GM12878 (cell line): ENCODE data around the gene NPHS1. TPM values are rescaled to one million over a fixed set of nuclear protein-coding genes. Genes with fewer than 3 reads are reported as not detected.

Experiments used
- ATAC-seq: fragments of 200-7000 bp; cut with Tn5 transposase; 3 replicates; pipeline ENCODE4 v1.9.1; 2020; ENCODE audit warnings: mild to moderate bottlenecking, moderate library complexity
- BruUV-seq: library from RNA; stranded (reverse); fragments of 400-500 nt; replicated peaks from 2 replicates; lab custom pipeline; 2021; lab: Mats Ljungman, UMichigan
- CTCF ChIA-PET: fragments of 300-600 bp; sonication (Branson Sonifier 250); formaldehyde crosslinking; extraction: SDS; loops from one replicate; lab custom pipeline; 2021; ENCODE audit warnings: inconsistent platforms; lab: Yijun Ruan, JAX
- POLR2A ChIA-PET: fragments of 350-600 bp; formaldehyde crosslinking; extraction: SDS; loops from one replicate; lab custom pipeline; 2021; ENCODE audit warnings: inconsistent platforms; lab: Charles Lee
- RAD21 ChIA-PET: fragments of 300-600 bp; sonication (Branson Sonifier 250); formaldehyde crosslinking; loops from one replicate; lab custom pipeline; 2023; ENCODE audit warnings: antibody characterized with exemption; ENCODE audit not compliant: unreplicated experiment; lab: Charles Lee
- SMC1A ChIA-PET: fragments of 300-600 bp; sonication (Branson Sonifier 250); formaldehyde crosslinking; loops from one replicate; lab custom pipeline; 2023; ENCODE audit not compliant: unreplicated experiment, uncharacterized antibody; lab: Charles Lee
- DNase-seq: peaks from one replicate; pipeline ENCODE4 v3.0.0-alpha.2; 2011; ENCODE audit warnings: low read depth, low spot score
- FAIRE-seq: peaks from 3 replicates; lab custom pipeline; 2011; peaks lifted over from hg19 to GRCh38; lab: Jason Lieb, UNC
- H2AFZ ChIP-seq: 2 replicates; pipeline ENCODE4 v1.6.0; 2011; ENCODE audit warnings: low read depth, low read length, control low read depth; ENCODE audit not compliant: control insufficient read depth
- H3K27ac ChIP-seq: 2 replicates; pipeline ENCODE4 v1.5.1; 2011; ENCODE audit warnings: control low read depth; ENCODE audit not compliant: control insufficient read depth, insufficient read depth
- H3K27me3 ChIP-seq, 2 experiments: replicated peaks in 1 of 2; 2 replicates each; pipeline versions ENCODE4 v1.6.0 to v1.6.1; 2011; ENCODE audit warnings: low read length in 1 of 2; ENCODE audit not compliant: control insufficient read depth in 2 of 2, insufficient read depth in 2 of 2
- H3K36me3 ChIP-seq, 2 experiments: 2 replicates each; pipeline ENCODE4 v1.5.1; 2011; ENCODE audit warnings: low read length in 1 of 2; ENCODE audit not compliant: control insufficient read depth in 2 of 2, insufficient read depth in 2 of 2
- H3K4me1 ChIP-seq: 2 replicates; pipeline ENCODE4 v1.6.1; 2011; ENCODE audit warnings: mild to moderate bottlenecking, low read length, moderate library complexity, mixed read lengths; ENCODE audit not compliant: control insufficient read depth, insufficient read depth
- H3K4me2 ChIP-seq: 2 replicates; pipeline ENCODE4 v1.6.0; 2011; ENCODE audit warnings: control low read depth; ENCODE audit not compliant: control insufficient read depth, insufficient read depth
- H3K4me3 ChIP-seq: fragments of 200-600 bp; sonication (generic); 2 replicates; pipeline ENCODE4 v1.5.1; 2016
- H3K79me2 ChIP-seq: 2 replicates; pipeline ENCODE4 v1.6.0; 2011; ENCODE audit warnings: low read length; ENCODE audit not compliant: control insufficient read depth, insufficient read depth
- H3K9ac ChIP-seq: 2 replicates; pipeline ENCODE4 v1.8.0; 2011; ENCODE audit warnings: low read length, control low read depth, mixed read lengths; ENCODE audit not compliant: control insufficient read depth, insufficient read depth
- H3K9me3 ChIP-seq: replicated peaks from 3 replicates; pipeline ENCODE4 v1.5.1; 2011; ENCODE audit warnings: mild to moderate bottlenecking, low read length; ENCODE audit not compliant: control insufficient read depth, insufficient read depth
- H4K20me1 ChIP-seq: 2 replicates; pipeline ENCODE4 v1.6.0; 2011; ENCODE audit not compliant: control insufficient read depth, insufficient read depth
- E4F1 ChIP-seq: fragments of 450-650 bp; IDR thresholded peaks from 2 replicates; pipeline ENCODE4 v1.6.1; 2018; ENCODE audit warnings: borderline replicate concordance, mild to moderate bottlenecking; ENCODE audit not compliant: partially characterized antibody
- EED ChIP-seq: sonication (generic); IDR thresholded peaks from 2 replicates; pipeline ENCODE4 v1.6.1; 2016; ENCODE audit warnings: antibody characterized with exemption, low read depth
- FOXK2 ChIP-seq: fragments of 450-650 bp; IDR thresholded peaks from 2 replicates; pipeline ENCODE4 v1.6.1; 2017; ENCODE audit warnings: mild to moderate bottlenecking, moderate library complexity
- GABPA ChIP-seq: IDR thresholded peaks from 2 replicates; pipeline ENCODE4 v1.6.1; 2014; ENCODE audit warnings: antibody characterized with exemption, low read depth, mild to moderate bottlenecking, inconsistent platforms
- RBBP5 ChIP-seq: fragments of 200-600 bp; sonication (generic); conservative IDR thresholded peaks from 2 replicates; pipeline ENCODE4 v1.6.1; 2016
- RFX5 ChIP-seq: IDR thresholded peaks from 2 replicates; pipeline ENCODE4 v1.6.1; 2011; ENCODE audit warnings: low read depth, low read length, improper control_type of control experiment
- SKIL ChIP-seq: fragments of 450-650 bp; IDR thresholded peaks from 2 replicates; pipeline ENCODE4 v1.6.1; 2017; ENCODE audit warnings: mild to moderate bottlenecking, low read depth, inconsistent platforms; ENCODE audit not compliant: poor library complexity, severe bottlenecking
- SMAD5 ChIP-seq: IDR thresholded peaks from 2 replicates; pipeline ENCODE4 v1.6.1; 2016; ENCODE audit warnings: antibody characterized with exemption, low read depth
- ZNF217 ChIP-seq: fragments of 450-650 bp; IDR thresholded peaks from 2 replicates; pipeline ENCODE4 v1.6.1; 2017; ENCODE audit warnings: antibody characterized with exemption, mild to moderate bottlenecking
- ZNF687 ChIP-seq: fragments of 450-650 bp; IDR thresholded peaks from 2 replicates; pipeline ENCODE4 v1.6.1; 2017; ENCODE audit warnings: mild to moderate bottlenecking, moderate library complexity
- WGBS: methylation state at CpG from one replicate; pipeline ENCODE4 v1.1.6; 2016; ENCODE audit warnings: low lambda C conversion rate; ENCODE audit not compliant: insufficient replicate concordance, insufficient coverage; ENCODE audit errors: missing lambda C conversion rate; 5-methylcytosine and 5-hydroxymethylcytosine counted together
- in situ Hi-C: fragments of 300-500 bp; cut with MboI; formaldehyde crosslinking; loops from 9 replicates; pipeline ENCODE4 v1.14.3; 2018; ENCODE audit warnings: mixed read lengths
- intact Hi-C: fragments of 100-400 bp; cut with micrococcal nuclease; formaldehyde crosslinking; loops from one replicate; pipeline ENCODE4 v1.14.2; 2022; ENCODE audit not compliant: unreplicated experiment
- polyA plus RNA-seq, 11 experiments: library from polyadenylated mRNA; depleted of rRNA in 4 of 11; unstranded in 6 of 11; stranded (reverse) in 5 of 11; fragments of >200 nt; fragmentation: Nextera tagmentation in 4 of 11; fragmentation: Illumina TruSeq in 1 of 11; extraction: Ambion mirVana in 4 of 11; extraction: Trizol in 1 of 11; gene quantifications; 1 replicate in 1 of 11; 2 replicates in 10 of 11; pipeline versions ENCODE4 v1.2.1 to v1.2.3, GENCODE V29; 2011 to 2016; ENCODE audit warnings: inconsistent platforms in 2 of 11, missing spikeins in 2 of 11, low read depth in 1 of 11
- total RNA-seq, 4 experiments: library from RNA; depleted of rRNA in 3 of 4; stranded (reverse); fragments of >200 nt in 3 of 4; fragmentation: Illumina TruSeq in 1 of 4; extraction: Trizol in 1 of 4; gene quantifications; 2 replicates each; pipeline versions ENCODE4 v1.2.1 to v1.2.3, GENCODE V29; 2013 to 2021

The NPHS1 gene
- total and polyA plus RNA-seq, 10 of the 15 experiments (the other 5 are each of a cell fraction or from before 2014, with no cell fraction given) = not detected

- TF ChIP-seq RBBP5 (no peak), EED (peak; percentile 57), E4F1 (no peak), ZNF217 (0 out of 2 replicates have a peak, but pooled peaks have one; percentile 28)
These were observed 47.4 kb upstream of the NPHS1 start (continued) for GRCh38 chr19:35899547-35900214.

- in situ Hi-C loops = no loop called here
- Histone ChIP-seq H3K27ac (peak overlapping the region; percentile 96), H3K4me2 (peak overlapping the region; percentile 52), H2AFZ (no peak overlapping the region), H3K27me3 (no peaks in the 10 kb centered on the region), H4K20me1 (no peaks in the 10 kb centered on the region), H3K9me3 (no peaks in the 10 kb centered on the region), H3K9ac (peak overlapping the region; percentile 78), H3K4me3 (peak overlapping the region; percentile 96), H3K36me3 (peaks cover 10 to 14% of the 10 kb centered on the region in 2 experiments; a peak in 3 of 4 replicates), H3K79me2 (peaks cover 36% of the 10 kb centered on the region), H3K4me1 (peaks cover 27% of the 10 kb centered on the region)
- FAIRE-seq = no peak
- no TSS peak for BruUV-seq
- intact Hi-C loops = no loop called here
- POLR2A ChIA-PET = interaction anchor here (0.6 kb wide), 1 partner anchor 32 kb away, joined by 3 read pairs; no protein-coding TSS in a partner anchor
- SMC1A ChIA-PET = interaction anchor here (1.0 kb wide), 1 partner anchor 16 kb away, joined by 3 read pairs; no protein-coding TSS in a partner anchor
- no peak for ATAC-seq
- 1% methylated on average over 17 of the region's 17 CpGs for WGBS
- RAD21 ChIA-PET = interaction anchor here (0.9 to 1.6 kb wide), 3 partner anchors 15 to 32 kb away, joined by 4 to 10 read pairs (median 6); no protein-coding TSS in a partner anchor
- TF ChIP-seq RFX5 = no peak
- no peak for TF ChIP-seq GABPA
- no peak for TF ChIP-seq SMAD5
- TF ChIP-seq FOXK2 = no peak
- no peak for TF ChIP-seq ZNF687
- no peak for TF ChIP-seq SKIL
- no peak for DNase-seq
- CTCF ChIA-PET = interaction anchor here (0.7 to 2.3 kb wide), 4 partner anchors 10 to 33 kb away, joined by 3 to 8 read pairs (median 3); no protein-coding TSS in a partner anchor
These were observed 46.1 kb upstream of the NPHS1 start for GRCh38 chr19:35898499-35898809.
